GM19395 (cell line): ENCODE measurements around the gene FOXJ1.
"Not testable (repeated sequence)": the region's sequence is repeated elsewhere in the genome, so short reads cannot be mapped to it uniquely, and the experiment has no call there.

Source experiments
- ATAC-seq: cut with Tn5 transposase; IDR thresholded peaks from one replicate; pipeline ENCODE4 v1.9.1; 2021; ENCODE audit warnings: mild to moderate bottlenecking, moderate library complexity; ENCODE audit not compliant: unreplicated experiment

The FOXJ1 gene, protein sequence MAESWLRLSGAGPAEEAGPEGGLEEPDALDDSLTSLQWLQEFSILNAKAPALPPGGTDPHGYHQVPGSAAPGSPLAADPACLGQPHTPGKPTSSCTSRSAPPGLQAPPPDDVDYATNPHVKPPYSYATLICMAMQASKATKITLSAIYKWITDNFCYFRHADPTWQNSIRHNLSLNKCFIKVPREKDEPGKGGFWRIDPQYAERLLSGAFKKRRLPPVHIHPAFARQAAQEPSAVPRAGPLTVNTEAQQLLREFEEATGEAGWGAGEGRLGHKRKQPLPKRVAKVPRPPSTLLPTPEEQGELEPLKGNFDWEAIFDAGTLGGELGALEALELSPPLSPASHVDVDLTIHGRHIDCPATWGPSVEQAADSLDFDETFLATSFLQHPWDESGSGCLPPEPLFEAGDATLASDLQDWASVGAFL

DNA sequence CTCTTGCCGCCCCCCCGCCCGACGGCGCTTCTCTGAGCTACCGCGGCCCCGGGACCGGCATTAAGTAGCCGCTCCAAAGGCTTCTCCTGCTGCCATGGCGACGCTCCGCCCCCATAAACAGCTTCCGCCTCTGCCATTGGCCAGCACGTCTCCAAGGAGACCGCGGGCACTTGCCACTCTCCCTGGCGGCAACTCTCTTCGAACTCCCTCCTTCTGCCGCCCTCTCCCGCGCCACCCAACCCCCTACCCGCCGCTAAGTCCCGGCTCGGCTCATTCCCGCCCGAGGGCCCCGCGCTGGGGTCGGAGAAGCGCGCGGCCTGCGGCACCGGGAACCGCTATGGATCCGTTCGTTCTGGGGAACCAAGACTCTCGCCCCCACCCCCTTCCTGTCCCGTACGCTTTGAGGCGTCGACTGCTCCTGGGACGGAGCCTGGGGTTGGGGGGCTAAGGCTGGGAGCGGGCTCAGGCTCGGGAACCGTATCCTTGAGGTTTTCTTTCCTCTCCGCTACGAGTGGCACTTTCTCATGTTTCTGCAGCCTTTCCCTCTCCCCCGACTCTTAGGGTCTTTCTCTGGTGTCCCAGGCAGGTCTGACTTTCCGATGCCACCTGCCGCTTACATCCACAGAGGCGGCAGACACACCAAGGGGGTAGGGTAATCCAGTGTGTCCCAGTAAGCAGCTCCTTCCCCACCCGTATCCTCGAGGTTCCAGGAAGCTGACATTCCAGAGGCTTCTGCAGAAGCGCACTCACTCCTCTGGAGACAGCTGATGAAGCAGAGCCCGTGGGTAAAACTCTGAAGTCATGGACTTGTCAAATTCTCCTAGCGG lies at the start of gene FOXJ1:
FOXJ1 (minus strand) TSS at position 34 of the 827 bp plus-strand sequence. CDS start 850 bp downstream, outside the sequence.
- ATAC-seq: no peak

GRCh38 chr17:76189741-76190140 lies 48.7 kb upstream of the FOXJ1 start:
- ATAC-seq: no peak

GRCh38 chr17:76189247-76189646 lies 48.2 kb upstream of the FOXJ1 start:
- ATAC-seq: no peak

GRCh38 chr17:76188213-76189016 lies 47.4 kb upstream of the FOXJ1 start:
- no peak for ATAC-seq

DNA sequence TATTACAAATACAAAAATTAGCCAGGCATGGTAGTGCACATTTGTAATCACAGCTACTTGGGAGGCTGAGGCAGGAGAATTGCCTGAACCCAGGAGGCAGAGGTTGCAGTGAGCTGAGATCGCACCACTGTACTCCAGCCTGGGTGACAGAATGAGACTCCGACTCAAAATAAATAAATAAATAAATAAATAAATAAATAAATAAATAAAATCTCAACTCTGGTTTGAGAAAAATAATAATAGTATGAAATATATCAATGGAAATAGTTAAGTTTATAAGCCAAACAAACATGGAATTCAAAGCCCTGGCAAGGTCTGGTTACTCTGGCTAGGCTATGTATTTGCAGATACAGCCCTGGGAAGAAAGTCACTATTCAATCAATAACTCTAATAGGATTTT lies 45.7 kb upstream of the FOXJ1 start:
- ATAC-seq: not testable (repeated sequence)

- ATAC-seq: no peak
Measured at GRCh38 chr17:76184290-76184689, 43.2 kb upstream of the FOXJ1 start.

GRCh38 chr17:76182016-76182764 lies 41.1 kb upstream of the FOXJ1 start:
- ATAC-seq: peak; percentile 62

GRCh38 chr17:76179496-76180467 lies 38.7 kb upstream of the FOXJ1 start:
- no peak for ATAC-seq

- no peak for ATAC-seq
Measured at GRCh38 chr17:76178124-76178523, 37.1 kb upstream of the FOXJ1 start.

DNA sequence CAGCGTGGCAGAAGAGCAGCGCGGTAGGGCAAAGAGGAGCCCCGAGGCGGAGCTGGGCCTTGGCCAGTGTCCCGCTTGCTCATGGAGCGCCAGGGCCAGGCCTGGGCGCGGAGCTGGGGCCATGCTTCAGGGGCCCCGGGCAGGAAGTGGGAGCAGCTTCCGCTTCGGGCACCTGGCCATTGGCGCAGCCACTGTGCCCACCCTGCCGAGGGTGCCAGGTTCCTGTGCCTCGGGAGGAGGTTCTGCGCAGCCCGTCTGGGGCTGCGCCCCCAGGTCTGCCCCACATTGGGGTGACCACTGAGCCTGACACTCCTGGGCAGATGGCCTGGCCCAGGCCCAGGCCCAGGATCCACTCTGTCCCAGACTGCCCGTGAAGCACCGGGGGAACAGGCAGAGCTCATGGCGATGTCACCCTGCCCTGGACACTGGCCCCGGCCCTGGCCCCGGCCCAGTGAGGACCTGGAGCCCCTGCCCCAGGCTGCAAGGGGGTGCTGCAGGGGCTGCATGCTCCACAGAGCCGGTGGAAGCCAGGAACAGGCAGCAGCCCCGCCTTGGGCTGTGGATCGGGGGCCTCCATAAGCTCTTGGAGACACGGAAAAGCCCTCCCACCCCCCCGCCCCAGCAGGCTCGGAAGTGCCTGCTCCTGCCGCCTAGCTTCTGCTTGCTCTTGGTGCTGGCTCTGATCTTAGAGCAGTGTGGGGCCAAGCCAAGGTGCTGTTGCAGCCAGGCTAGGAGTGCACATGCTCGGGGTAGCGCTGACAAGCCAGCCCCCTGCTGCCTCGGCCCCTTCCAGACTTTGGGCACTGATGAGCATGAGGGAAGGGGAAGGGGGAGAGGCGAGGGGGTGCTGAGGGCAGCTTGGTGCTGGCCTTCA lies 35.9 kb upstream of the FOXJ1 start:
- ATAC-seq: no peak

- no peak for ATAC-seq
Measured at GRCh38 chr17:76174037-76174436, 33.0 kb upstream of the FOXJ1 start.

DNA sequence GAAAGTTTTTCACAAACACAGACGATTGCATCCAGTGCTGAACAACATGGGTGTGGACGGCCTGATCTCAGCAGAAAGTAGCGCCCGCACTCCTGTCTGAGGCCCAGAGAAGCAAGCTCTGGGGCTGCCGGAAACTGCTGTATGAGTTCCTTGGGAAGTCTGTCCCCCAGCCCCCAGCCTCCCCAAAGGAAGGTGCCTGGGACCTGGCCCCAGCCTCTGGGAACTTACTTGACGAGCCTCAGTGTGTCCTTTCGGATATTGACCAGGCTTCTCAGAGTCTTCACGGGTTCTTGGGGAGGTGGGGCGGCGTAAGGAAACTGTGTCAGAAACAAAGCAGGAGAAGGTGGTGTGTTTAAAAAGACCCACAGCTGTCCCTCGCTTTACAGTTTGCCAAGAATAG lies 32.4 kb upstream of the FOXJ1 start:
- no peak for ATAC-seq

DNA sequence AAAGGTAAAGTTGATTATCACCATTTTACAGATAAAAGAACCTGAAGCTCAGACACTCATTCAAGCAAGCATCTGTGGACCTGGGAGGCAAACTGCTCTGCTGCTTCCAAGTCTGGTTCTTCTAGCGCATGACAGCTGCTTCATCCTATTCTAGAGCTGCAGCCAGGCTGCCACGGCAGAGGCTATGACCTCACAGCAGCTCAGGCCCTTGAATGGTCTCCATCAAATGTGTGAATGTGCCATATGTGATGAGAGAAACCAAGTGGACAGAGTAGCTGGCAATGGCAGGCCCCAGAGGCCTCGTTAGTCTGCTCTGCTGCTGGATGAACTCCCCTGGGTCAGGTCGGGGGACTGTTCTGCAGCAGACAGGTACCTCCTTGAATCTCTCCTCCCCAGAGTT lies 30.7 kb upstream of the FOXJ1 start:
- ATAC-seq: no peak

- no peak for ATAC-seq
Measured at GRCh38 chr17:76170114-76170513, 29.1 kb upstream of the FOXJ1 start.

DNA sequence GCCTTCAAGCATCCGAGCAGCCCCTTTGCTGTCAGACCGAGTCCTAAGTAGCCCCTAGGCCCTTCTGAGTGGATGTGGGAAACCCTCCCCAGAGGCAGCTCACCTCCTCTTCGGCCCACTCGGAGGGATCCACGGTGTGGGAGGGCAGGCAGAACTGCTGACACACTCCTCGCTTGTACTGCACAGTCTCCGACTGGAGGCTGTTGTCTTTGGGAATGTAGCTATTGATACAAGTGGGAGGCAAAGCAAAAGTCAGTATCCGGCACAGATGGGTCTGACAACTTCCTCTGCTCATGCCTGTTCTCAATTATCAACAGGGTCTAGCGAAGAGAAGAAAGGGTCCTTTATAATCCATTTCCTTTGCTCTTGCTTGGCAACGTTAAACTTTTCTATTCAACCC lies 25.9 kb upstream of the FOXJ1 start:
- no peak for ATAC-seq

DNA sequence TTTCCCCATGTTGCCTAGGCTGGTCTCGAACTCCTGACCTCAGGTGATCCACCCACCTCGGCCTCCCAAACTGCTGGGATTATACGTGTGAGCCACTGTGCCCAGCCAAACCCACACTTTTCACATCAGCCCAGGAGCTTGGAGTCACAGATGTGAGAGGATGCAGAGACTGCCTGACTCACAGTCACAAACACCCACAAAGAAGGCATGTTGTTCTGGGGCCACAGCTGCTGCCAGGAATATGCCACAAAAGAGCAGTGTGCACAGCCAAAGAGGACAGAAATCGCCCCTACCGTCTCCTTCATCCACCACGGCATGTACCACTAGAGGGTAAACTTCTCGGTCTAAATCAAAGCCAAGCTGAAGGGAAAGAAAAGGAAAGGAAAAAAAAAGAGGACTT lies 25.1 kb upstream of the FOXJ1 start:
- ATAC-seq: no peak

GRCh38 chr17:76164331-76164730 lies 23.3 kb upstream of the FOXJ1 start:
- ATAC-seq: no peak

DNA sequence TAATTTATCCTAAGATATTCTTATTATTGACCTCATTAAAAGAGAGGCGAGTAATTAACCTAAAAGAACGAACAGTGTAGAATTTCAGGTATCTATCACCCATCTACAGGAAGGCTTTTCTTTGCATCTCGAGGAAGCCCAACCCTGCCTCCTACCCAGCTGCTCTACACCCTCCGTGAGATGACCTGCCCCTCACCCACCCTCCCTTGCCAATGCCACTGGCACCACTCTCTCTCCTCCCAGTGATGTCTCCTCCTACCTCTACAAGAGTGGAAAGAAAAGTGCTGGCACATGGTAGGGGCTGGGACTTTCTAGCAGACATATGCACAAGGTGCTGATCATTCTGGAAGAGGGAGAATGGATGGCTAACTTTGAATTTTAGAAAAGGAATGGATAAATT lies 22.9 kb upstream of the FOXJ1 start:
- no peak for ATAC-seq
